ENCODE data around the gene PALLD.

Gene PALLD

DNA sequence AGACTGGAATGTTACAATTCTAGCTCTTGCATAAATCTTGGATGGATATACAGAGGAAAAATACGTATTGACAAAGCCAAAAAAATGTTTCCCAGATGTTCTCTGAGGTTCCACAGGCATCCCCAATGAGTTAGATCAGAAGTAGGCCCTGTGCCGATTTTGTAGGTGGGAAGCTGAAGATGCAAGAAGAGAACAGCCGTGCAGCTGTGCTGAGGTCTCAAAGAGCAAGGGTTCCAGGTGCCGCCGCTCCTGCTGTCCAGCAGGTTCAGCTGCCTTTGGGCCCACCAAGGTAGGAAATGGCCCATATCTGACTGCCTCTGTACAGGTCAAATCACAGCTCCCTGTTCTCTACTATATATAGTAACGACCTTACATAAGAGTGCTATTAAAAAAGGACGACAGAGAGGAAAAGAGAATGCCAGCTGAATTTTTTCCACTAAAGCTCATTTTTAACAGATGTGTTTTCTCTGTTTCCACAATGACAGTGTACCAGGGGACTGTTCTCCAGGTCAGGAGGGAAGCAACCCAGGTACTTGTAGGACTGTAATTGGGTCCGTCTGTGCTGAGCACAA, 357.6 kb downstream of the PALLD start:
- peak overlapping the region; percentile 19 for H3K4me3 ChIP-seq
- H3K27ac ChIP-seq, result peak overlapping the region; percentile 88 to 89
- TF ChIP-seq, protein P1, sequence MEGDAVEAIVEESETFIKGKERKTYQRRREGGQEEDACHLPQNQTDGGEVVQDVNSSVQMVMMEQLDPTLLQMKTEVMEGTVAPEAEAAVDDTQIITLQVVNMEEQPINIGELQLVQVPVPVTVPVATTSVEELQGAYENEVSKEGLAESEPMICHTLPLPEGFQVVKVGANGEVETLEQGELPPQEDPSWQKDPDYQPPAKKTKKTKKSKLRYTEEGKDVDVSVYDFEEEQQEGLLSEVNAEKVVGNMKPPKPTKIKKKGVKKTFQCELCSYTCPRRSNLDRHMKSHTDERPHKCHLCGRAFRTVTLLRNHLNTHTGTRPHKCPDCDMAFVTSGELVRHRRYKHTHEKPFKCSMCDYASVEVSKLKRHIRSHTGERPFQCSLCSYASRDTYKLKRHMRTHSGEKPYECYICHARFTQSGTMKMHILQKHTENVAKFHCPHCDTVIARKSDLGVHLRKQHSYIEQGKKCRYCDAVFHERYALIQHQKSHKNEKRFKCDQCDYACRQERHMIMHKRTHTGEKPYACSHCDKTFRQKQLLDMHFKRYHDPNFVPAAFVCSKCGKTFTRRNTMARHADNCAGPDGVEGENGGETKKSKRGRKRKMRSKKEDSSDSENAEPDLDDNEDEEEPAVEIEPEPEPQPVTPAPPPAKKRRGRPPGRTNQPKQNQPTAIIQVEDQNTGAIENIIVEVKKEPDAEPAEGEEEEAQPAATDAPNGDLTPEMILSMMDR (IDR thresholded peaks at IDR 0.05), result no peak
- no peak for DNase-seq (ENCODE audit: low spot score)

DNA sequence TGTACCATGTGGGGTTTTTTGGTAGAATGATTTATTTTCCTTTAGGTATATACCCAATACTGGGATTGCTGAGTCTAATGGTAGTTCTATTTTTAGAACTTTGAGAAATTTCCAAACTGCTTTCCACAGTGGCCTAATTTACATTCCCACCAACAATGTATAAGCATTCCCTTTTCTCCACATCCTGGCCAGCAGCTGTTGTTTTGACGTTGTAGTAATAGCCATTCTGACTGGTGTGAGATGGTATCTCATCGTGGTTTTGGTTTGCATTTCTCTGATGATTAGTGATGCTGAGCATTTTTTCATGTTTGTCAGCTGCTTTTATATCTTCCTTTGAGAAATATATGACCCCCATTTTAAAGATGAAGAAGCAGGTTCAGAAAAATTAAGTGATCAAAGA, 359.5 kb downstream of the PALLD start:
- Histone ChIP-seq H3K27ac (peak overlapping the region; percentile 88 to 89), H3K4me3 (no peak overlapping the region)
- TF ChIP-seq, protein P1 (IDR thresholded peaks at IDR 0.05), result no peak
- no peak for DNase-seq (ENCODE audit: low spot score)

DNA sequence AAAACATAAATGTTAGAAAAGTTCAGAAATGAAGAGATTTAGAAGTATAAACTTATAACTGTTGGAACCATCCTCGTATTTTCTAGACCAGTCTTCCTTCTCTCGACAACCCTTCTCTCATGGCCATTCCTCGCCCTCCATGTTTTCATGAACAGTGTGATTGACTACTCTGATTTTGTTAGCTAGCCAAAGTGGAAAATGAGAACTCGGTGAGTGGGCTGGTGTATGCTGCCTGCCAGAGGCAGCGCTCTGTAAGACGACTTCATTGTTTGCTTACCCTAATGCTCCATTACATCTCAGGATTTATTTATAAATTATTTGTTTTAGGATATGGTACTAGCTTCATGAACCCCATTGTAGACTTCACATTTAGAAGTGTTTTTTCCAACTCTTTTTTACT, 360.2 kb downstream of the PALLD start:
- Histone ChIP-seq H3K27ac (peak overlapping the region; percentile 88 to 89), H3K4me3 (no peak overlapping the region)
- no peak for DNase-seq (ENCODE audit: low spot score)
- TF ChIP-seq, protein P1 (IDR thresholded peaks at IDR 0.05), result no peak

DNA sequence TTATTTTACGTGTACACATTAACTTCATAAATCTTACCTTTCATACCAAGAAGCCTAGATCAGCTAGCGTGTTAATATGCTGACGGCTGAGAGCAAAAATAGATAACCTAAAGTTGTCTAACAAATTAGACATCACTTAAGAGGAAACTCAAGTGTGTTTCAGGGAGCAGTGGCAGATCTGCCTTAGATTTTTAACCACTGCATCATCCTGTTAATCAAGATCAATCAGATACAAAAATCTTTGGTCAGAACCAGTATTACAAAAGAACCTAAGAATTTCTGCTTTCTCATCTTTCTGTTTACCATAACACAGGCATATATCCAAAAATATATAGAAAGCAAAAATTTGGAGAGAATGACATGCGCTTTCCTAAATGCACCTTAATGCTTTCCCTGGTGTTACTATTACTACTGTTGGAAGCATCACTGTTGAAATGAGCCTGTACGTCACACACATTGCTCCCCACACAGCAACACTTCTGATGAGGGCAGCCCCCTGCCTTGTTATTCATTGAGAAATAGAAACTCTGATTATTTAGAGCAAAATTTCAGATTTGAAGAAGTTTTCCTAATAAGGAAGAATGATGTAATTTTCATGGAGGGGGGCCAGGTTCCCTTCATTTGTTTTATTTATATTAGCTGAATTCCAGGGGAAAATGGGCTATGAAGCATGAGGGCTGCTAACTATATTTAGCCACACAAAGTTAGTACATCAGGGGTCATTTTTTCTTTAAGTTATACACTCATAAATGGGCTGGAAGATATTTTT, 360.9 kb downstream of the PALLD start:
- no peak overlapping the region for H3K4me3 ChIP-seq
- no peak for DNase-seq (ENCODE audit: low spot score)
- H3K27ac ChIP-seq, result peak overlapping the region; percentile 88 to 89
- TF ChIP-seq, protein P1 (IDR thresholded peaks at IDR 0.05), result no peak

DNA sequence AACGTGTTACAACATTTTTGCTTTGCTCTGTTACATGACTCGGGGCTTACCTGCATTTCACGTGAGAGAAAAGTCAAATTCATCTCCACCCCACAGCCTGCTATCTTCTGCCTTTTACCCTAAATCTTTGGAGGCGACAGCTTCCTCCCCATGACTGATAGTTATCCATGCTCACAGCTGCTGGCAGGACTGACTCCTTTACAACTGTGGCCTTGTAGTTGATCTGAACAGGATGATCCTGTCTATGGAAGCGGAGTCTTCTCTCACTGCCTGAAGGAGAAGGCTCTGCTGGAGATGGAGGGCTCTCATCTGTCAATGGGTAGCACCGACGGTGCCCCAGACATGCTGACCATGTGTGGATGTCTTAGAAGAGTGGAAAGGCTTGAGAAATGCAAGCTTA, 362.2 kb downstream of the PALLD start:
- H3K27ac ChIP-seq, result peak overlapping the region; percentile 88 to 89
- no peak overlapping the region for H3K4me3 ChIP-seq
- TF ChIP-seq, protein P1 (IDR thresholded peaks at IDR 0.05), result no peak
- DNase-seq (ENCODE audit: low spot score), result no peak

DNA sequence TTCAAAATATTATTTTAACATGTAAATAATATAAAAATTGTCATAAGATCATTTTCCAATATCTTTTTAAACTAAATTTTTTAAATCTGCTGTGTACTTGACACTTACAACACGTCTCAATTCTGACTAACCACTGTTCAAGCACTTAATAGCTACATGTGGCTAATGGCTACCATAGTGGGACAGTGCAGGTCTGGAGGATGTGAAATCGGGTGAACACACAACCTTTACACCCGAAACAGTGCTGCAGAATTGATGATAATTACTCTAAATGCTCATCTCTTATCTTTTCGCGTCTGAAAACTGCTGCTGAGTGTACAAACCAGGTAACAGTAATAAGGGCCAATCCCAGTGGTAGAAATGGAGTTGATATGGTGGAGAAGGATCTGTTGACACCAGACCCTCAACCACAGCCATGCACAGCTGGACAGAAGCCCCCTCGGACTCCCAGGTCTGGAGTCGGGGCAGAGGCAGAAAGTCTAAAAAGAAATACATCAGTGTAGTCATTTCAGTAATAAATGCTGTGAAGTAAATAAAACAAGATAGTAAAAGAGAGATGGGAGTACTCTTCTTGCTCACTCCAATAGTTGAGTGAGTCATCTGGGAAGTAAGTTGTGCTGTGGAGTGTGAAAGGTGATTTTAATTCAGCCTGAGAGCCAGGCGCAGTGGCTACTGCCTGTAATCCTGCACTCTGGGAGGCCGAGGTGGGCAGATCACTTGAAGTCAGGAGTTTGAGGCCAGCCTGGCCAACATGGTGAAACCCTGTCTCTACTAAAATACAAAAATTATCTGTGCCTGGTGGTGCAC, 363.2 kb downstream of the PALLD start:
- TF ChIP-seq, protein P1 (IDR thresholded peaks at IDR 0.05), result no peak
- H3K27ac ChIP-seq, result peak overlapping the region; percentile 70 to 88
- no peak for DNase-seq (ENCODE audit: low spot score)
- peak overlapping the region; percentile 1 for H3K4me3 ChIP-seq

Measured in coronary artery (tissue), 2 donors.